DND-41 (cell line): ENCODE results near the gene OSBPL7.

Experiments
- ATAC-seq: fragments of 200-7000 bp; cut with Tn5 transposase; 3 replicates; pipeline ENCODE4 v1.9.1; 2021; ENCODE audit warnings: low read depth; ENCODE audit not compliant: insufficient read depth
- DNase-seq: peaks from one replicate; pipeline ENCODE4 v3.0.0-alpha.2; 2020
- H2AFZ ChIP-seq: 2 replicates; pipeline ENCODE4 v1.6.0; 2012; ENCODE audit warnings: low read depth, low read length
- H3K27ac ChIP-seq: 2 replicates; pipeline ENCODE4 v1.5.1; 2012; ENCODE audit warnings: low read length, inconsistent platforms
- H3K27me3 ChIP-seq: fragments of 200-600 bp; sonication (generic); 2 replicates; pipeline ENCODE4 v1.6.0; 2012; ENCODE audit warnings: low read length, mild to moderate bottlenecking, inconsistent platforms; ENCODE audit not compliant: insufficient read depth, poor library complexity
- H3K36me3 ChIP-seq: 2 replicates; pipeline ENCODE4 v1.5.1; 2012; ENCODE audit warnings: low read length, inconsistent platforms; ENCODE audit not compliant: insufficient read depth
- H3K4me1 ChIP-seq: 2 replicates; pipeline ENCODE4 v1.5.1; 2012; ENCODE audit warnings: mild to moderate bottlenecking, low read length; ENCODE audit not compliant: insufficient read depth
- H3K4me2 ChIP-seq: 2 replicates; pipeline ENCODE4 v1.6.0; 2012; ENCODE audit warnings: mild to moderate bottlenecking, moderate library complexity, low read length, inconsistent platforms; ENCODE audit not compliant: insufficient read depth
- H3K4me3 ChIP-seq, 2 experiments: fragments of 200-600 bp in 1 of 2; shearing (Covaris generic) in 1 of 2; 2 replicates each; pipeline ENCODE4 v1.5.1; 2012 to 2016; ENCODE audit warnings: inconsistent platforms in 2 of 2, low read length in 2 of 2, mild to moderate bottlenecking in 2 of 2, low read depth in 1 of 2, moderate library complexity in 1 of 2
- H3K79me2 ChIP-seq: 2 replicates; pipeline ENCODE4 v1.6.0; 2012; ENCODE audit warnings: low read length, inconsistent platforms; ENCODE audit not compliant: insufficient read depth
- H3K9ac ChIP-seq: 2 replicates; pipeline ENCODE4 v1.6.0; 2012; ENCODE audit warnings: low read depth, mild to moderate bottlenecking, inconsistent platforms, low read length, moderate library complexity
- H3K9me3 ChIP-seq: 2 replicates; pipeline ENCODE4 v1.5.1; 2012; ENCODE audit warnings: low read length, moderate library complexity, mild to moderate bottlenecking, inconsistent platforms; ENCODE audit not compliant: insufficient read depth, severe bottlenecking
- H4K20me1 ChIP-seq: 2 replicates; pipeline ENCODE4 v1.6.0; 2012; ENCODE audit warnings: low read length; ENCODE audit not compliant: insufficient read depth
- EZH2 ChIP-seq: IDR thresholded peaks from 3 replicates; pipeline ENCODE4 v1.6.1; 2012; ENCODE audit warnings: borderline replicate concordance, low read depth, mild to moderate bottlenecking, moderate library complexity, low read length, inconsistent platforms; ENCODE audit not compliant: severe bottlenecking
- TF ChIP-seq, protein P1 (sequence below): IDR thresholded peaks from 2 replicates; pipeline ENCODE4 v1.5.1; 2012; ENCODE audit warnings: borderline replicate concordance, low read length, moderate library complexity, mild to moderate bottlenecking; ENCODE audit not compliant: poor library complexity, severe bottlenecking; ENCODE audit errors: extremely low read depth

Gene OSBPL7, protein sequence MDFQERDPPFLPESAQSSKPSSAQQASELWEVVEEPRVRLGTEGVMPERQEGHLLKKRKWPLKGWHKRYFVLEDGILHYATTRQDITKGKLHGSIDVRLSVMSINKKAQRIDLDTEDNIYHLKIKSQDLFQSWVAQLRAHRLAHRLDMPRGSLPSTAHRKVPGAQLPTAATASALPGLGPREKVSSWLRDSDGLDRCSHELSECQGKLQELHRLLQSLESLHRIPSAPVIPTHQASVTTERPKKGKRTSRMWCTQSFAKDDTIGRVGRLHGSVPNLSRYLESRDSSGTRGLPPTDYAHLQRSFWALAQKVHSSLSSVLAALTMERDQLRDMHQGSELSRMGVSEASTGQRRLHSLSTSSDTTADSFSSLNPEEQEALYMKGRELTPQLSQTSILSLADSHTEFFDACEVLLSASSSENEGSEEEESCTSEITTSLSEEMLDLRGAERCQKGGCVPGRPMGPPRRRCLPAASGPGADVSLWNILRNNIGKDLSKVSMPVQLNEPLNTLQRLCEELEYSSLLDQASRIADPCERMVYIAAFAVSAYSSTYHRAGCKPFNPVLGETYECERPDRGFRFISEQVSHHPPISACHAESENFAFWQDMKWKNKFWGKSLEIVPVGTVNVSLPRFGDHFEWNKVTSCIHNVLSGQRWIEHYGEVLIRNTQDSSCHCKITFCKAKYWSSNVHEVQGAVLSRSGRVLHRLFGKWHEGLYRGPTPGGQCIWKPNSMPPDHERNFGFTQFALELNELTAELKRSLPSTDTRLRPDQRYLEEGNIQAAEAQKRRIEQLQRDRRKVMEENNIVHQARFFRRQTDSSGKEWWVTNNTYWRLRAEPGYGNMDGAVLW

DNA sequence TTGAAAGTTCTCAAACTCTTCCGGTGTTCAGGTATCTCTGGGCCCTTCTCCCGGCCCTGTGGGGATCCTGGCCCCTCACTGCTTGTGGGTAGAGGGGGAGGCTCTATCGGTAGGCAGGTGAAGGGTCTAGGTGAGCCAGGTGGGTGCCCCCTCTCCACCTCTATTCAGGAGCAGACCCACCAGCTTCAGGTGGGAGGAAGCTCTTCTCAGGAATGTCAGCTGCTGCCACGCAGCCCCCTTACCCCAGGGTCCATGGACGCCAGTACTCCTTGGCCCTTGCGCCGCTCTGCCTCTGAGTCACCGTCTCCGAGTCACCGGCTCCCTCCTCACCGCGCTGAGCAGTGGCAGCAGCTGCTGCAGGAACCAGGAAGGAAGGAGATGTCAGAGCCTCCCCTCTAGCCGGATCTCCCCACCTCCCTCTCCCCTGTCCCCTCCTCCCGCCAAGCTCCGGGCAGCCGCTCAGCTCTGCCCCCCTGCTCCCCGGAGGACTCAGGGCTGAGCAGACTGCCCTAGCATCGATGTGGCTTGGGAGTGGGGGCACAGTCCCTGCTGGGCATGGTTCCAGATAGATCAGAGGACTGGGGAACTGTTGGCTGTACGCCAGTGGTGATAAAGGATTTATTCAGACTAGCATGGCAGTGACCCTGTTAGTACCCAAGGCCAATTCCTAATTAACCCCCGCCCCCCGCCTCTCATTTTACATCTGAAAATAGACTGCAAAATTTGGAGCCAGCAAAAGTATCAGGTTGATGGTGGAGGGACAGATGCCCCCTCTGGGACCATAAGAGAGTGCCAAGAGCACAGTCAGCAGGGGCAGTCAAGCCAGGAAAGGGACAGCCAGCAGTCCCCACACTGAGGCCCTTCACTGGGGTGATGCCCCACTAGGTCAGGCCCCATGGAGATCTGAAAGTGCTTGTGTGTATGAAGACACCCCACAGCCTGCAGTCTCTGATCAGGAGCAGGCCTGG, at the start of gene OSBPL7:
OSBPL7 (minus strand) TSS at position 371 of the 968 bp plus-strand sequence. CDS start 1,516 bp downstream, outside the sequence.
- Histone ChIP-seq H3K79me2 (peaks cover 19% of the 10 kb centered on the region), H3K9ac (peak within 1 kb of the TSS; percentile 79), H3K9me3 (no peaks in the 10 kb centered on the region), H3K36me3 (peaks cover 53% of the 10 kb centered on the region), H3K4me1 (peaks cover 24% of the 10 kb centered on the region), H3K27ac (peak within 1 kb of the TSS; percentile 78), H3K4me3 (peak within 1 kb of the TSS; percentile 85 to 88; a peak in 3 of 4 replicates), H3K27me3 (no peaks in the 10 kb centered on the region), H2AFZ (peak within 1 kb of the TSS; percentile 84), H3K4me2 (peak within 1 kb of the TSS; percentile 99), H4K20me1 (no peaks in the 10 kb centered on the region; the same call in 1 of the 2 replicates)
- TF ChIP-seq EZH2 = no peak
- TF ChIP-seq, protein P1, sequence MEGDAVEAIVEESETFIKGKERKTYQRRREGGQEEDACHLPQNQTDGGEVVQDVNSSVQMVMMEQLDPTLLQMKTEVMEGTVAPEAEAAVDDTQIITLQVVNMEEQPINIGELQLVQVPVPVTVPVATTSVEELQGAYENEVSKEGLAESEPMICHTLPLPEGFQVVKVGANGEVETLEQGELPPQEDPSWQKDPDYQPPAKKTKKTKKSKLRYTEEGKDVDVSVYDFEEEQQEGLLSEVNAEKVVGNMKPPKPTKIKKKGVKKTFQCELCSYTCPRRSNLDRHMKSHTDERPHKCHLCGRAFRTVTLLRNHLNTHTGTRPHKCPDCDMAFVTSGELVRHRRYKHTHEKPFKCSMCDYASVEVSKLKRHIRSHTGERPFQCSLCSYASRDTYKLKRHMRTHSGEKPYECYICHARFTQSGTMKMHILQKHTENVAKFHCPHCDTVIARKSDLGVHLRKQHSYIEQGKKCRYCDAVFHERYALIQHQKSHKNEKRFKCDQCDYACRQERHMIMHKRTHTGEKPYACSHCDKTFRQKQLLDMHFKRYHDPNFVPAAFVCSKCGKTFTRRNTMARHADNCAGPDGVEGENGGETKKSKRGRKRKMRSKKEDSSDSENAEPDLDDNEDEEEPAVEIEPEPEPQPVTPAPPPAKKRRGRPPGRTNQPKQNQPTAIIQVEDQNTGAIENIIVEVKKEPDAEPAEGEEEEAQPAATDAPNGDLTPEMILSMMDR = peak; percentile 86
- ATAC-seq (peak; percentile 99), DNase-seq (peak; percentile 90)

DNA sequence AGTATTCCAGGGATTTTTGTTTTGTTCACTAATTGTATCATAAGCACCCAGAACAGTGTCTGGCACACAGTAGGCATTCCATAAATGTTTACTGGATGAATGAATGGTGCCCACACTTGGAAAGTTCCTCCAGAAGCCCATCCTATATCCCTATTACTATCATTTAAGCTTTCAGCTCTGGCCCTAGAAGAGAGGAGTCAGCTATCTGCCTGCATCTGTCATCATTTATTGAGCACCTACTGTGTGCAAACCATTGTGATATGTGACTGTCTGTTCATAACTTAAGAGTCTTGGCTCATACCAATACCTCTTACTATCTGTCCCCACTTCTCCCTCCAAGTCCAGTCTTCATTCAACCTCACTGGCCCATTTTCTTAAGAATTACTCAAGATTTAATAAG, 49.5 kb upstream of the OSBPL7 start:
- H3K9me3 ChIP-seq = no peaks in the 10 kb centered on the region
- peaks cover 26% of the 10 kb centered on the region for H3K27me3 ChIP-seq
- no peaks in the 10 kb centered on the region for H4K20me1 ChIP-seq
- no peak overlapping the region for H3K4me3 ChIP-seq
- no peak overlapping the region for H3K4me2 ChIP-seq
- no peaks in the 10 kb centered on the region for H3K79me2 ChIP-seq
- TF ChIP-seq, protein P1 = no peak
- no peak for TF ChIP-seq EZH2
- no peak overlapping the region for H2AFZ ChIP-seq
- no peaks in the 10 kb centered on the region for H3K36me3 ChIP-seq
- ATAC-seq = no peak
- DNase-seq = no peak
- H3K4me1 ChIP-seq = no peaks in the 10 kb centered on the region
- H3K9ac ChIP-seq = no peak overlapping the region
- H3K27ac ChIP-seq = no peak overlapping the region

DNA sequence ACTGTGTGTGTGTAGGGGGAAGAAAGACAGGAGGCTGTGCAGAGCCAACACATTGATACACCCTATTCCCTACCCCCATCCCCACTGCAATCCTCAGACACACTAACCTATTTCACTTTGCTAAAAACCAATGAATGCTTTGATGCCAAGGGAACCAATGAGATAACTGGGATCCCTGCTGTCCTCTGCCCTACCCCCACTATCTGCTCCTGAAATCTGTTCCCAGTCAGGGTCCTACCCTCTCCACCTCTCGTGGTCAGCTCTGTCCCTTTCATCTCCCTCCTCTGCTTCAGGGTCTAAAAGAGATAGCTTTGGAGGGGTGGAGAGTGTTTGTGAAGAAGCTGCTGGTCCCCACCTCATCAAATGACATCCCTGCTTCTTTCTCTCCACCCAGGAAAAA, 48.5 kb upstream of the OSBPL7 start:
- Histone ChIP-seq H2AFZ (no peak overlapping the region), H3K4me3 (no peak overlapping the region), H3K9ac (no peak overlapping the region), H3K9me3 (no peaks in the 10 kb centered on the region), H3K4me1 (no peaks in the 10 kb centered on the region), H3K27ac (no peak overlapping the region), H3K27me3 (peaks cover 22% of the 10 kb centered on the region), H3K36me3 (no peaks in the 10 kb centered on the region), H3K79me2 (no peaks in the 10 kb centered on the region), H3K4me2 (no peak overlapping the region), H4K20me1 (no peaks in the 10 kb centered on the region)
- ATAC-seq (no peak), DNase-seq (no peak)
- TF ChIP-seq, protein P1 = no peak
- no peak for TF ChIP-seq EZH2
